HG02938 (cell line): ENCODE measurements around the gene SERPINA10.

Experiments used
- ATAC-seq: cut with Tn5 transposase; IDR thresholded peaks from one replicate; pipeline ENCODE4 v1.9.1; 2021; ENCODE audit warnings: mild to moderate bottlenecking, moderate library complexity; ENCODE audit not compliant: unreplicated experiment

Gene SERPINA10

GRCh38 chr14:94292872-94293577 is at the start of gene SERPINA10:
Gene SERPINA10 (minus strand): TSS chr14:94293268. CDS start chr14:94290593, 2,675 bp downstream.
- no peak for ATAC-seq

GRCh38 chr14:94342334-94342934 is 49.4 kb upstream of the SERPINA10 start:
- ATAC-seq = peak; percentile 50

GRCh38 chr14:94341656-94342333 is 48.7 kb upstream of the SERPINA10 start:
- no peak for ATAC-seq

GRCh38 chr14:94340533-94340932 is 47.5 kb upstream of the SERPINA10 start:
- no peak for ATAC-seq

GRCh38 chr14:94338023-94338422 is 45.0 kb upstream of the SERPINA10 start:
- no peak for ATAC-seq

- ATAC-seq = no peak
Observed at GRCh38 chr14:94337274-94337673, 44.2 kb upstream of the SERPINA10 start.

- no peak for ATAC-seq
Observed at GRCh38 chr14:94334872-94335271, 41.8 kb upstream of the SERPINA10 start.

GRCh38 chr14:94332587-94332986 is 39.5 kb upstream of the SERPINA10 start:
- no peak for ATAC-seq

- ATAC-seq = no peak
Observed at GRCh38 chr14:94332063-94332583, 39.1 kb upstream of the SERPINA10 start.

- ATAC-seq = no peak
Observed at GRCh38 chr14:94331462-94331861, 38.4 kb upstream of the SERPINA10 start.

- ATAC-seq = no peak
Observed at GRCh38 chr14:94330857-94331256, 37.8 kb upstream of the SERPINA10 start.

- no peak for ATAC-seq
Observed at GRCh38 chr14:94330432-94330831, 37.4 kb upstream of the SERPINA10 start.

- ATAC-seq = no peak
Observed at GRCh38 chr14:94329857-94330256, 36.8 kb upstream of the SERPINA10 start.

GRCh38 chr14:94328196-94328595 is 35.1 kb upstream of the SERPINA10 start:
- no peak for ATAC-seq

- no peak for ATAC-seq
Observed at GRCh38 chr14:94322648-94323570, 29.8 kb upstream of the SERPINA10 start, which contains the start of gene SERPINA6. Gene SERPINA6 (minus strand): TSS chr14:94323336. CDS start chr14:94314648, 8,688 bp downstream.

- ATAC-seq = no peak
Observed at GRCh38 chr14:94321421-94322271, 28.6 kb upstream of the SERPINA10 start.

GRCh38 chr14:94320243-94320642 is 27.2 kb upstream of the SERPINA10 start:
- no peak for ATAC-seq

GRCh38 chr14:94317259-94317658 is 24.2 kb upstream of the SERPINA10 start:
- no peak for ATAC-seq

GRCh38 chr14:94316692-94317091 is 23.6 kb upstream of the SERPINA10 start:
- ATAC-seq = no peak

- ATAC-seq = no peak
Observed at GRCh38 chr14:94314890-94315289, 21.8 kb upstream of the SERPINA10 start.
